ENCODE data around the gene POU2AF2. TPM values are rescaled to one million over a fixed set of nuclear protein-coding genes. Genes with fewer than 3 reads are reported as not detected.
A peak's percentile ranks its signal among the peaks of the same experiment; 100 is the strongest.

The POU2AF2 gene
- polyA plus RNA-seq, 2 of the 4 experiments (the other 2 are of a cell fraction), result not detected

DNA sequence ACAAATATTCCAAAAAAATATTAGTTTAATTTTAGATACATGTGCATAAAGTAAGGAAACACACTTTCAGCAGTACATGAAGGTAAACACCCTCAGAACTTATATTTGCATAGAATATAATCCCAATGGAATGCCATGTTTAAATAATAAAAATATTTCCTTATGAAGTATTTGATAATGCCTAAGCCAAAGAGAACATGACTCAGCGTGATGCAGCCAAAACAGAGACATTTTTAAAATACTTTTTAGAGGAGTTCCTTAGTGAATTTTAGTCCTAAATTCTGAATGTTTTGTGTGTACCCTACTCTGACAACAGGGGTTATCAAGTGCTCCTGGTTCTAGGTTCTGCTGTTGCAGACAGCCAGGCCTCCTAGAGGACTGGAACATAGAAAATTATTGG is 39.1 kb upstream of the POU2AF2 start:
- WGBS (ENCODE audit: missing lambda C conversion rate), result 4% methylated on average over 1 of the region's 1 CpG
- no peak for TF ChIP-seq CTCF (IDR thresholded peaks at IDR 0.05)
- TF ChIP-seq PBX3 (IDR thresholded peaks at IDR 0.05), result no peak
- 0 out of 2 replicates have a peak, but pooled peaks have one; percentile 33 for TF ChIP-seq NFE2L2 (conservative IDR thresholded peaks at IDR 0.05; ENCODE audit: low read length)
- TF ChIP-seq EP300 (IDR thresholded peaks at IDR 0.05), result no peak
- TF ChIP-seq KDM5A (IDR thresholded peaks at IDR 0.05), result no peak
- TF ChIP-seq CEBPB (IDR thresholded peaks at IDR 0.05), result no peak
- TF ChIP-seq FOSL2 (IDR thresholded peaks at IDR 0.05), result no peak
- peak; percentile 14; the same call in 1 of the 2 replicates for TF ChIP-seq FOSL2 (CRISPR knock-in tag; IDR thresholded peaks at IDR 0.05)
- peak; percentile 9 for TF ChIP-seq MAFK (IDR thresholded peaks at IDR 0.05; ENCODE audit: partially characterized antibody)
- no peak for TF ChIP-seq RFX5 (IDR thresholded peaks at IDR 0.05)
- no peaks in the 10 kb centered on the region for H3K9me3 ChIP-seq
- H3K4me3 ChIP-seq, result no peak overlapping the region
- H3K4me2 ChIP-seq, result peak overlapping the region; percentile 45
- ChIA-PET POLR2A (no interaction called here), CTCF (no interaction called here)
- H3K4me1 ChIP-seq, result peaks cover 17% of the 10 kb centered on the region
- DNase-seq (ENCODE audit: low read depth in 1 of 2, low spot score in 1 of 2) (peak; percentile 8 to 48), ATAC-seq (peak; percentile 30 to 86; a peak in 3 of 6 replicates), FAIRE-seq (no peak)
- peak overlapping the region; percentile 71 to 75 for H3K27ac ChIP-seq

- DNase-seq (ENCODE audit: low read depth in 1 of 2, low spot score in 1 of 2) (no peak), ATAC-seq (no peak), FAIRE-seq (no peak)
- Histone ChIP-seq H3K4me2 (no peak overlapping the region; the same call in 2 of the 3 replicates), H3K4me1 (peaks cover 17% of the 10 kb centered on the region), H3K27ac (peak overlapping the region; percentile 71 to 75), H3K9me3 (no peaks in the 10 kb centered on the region), H3K4me3 (no peak overlapping the region)
- WGBS (ENCODE audit: missing lambda C conversion rate), result 100% methylated on average over 2 of the region's 2 CpGs
- ChIA-PET CTCF (no interaction called here), POLR2A (no interaction called here)
- TF ChIP-seq RARB (CRISPR knock-in tag; IDR thresholded peaks at IDR 0.05) (no peak), CBX8 (IDR thresholded peaks at IDR 0.05) (no peak), BCL3 (IDR thresholded peaks at IDR 0.05) (no peak), POLR2A (IDR thresholded peaks at IDR 0.05; ENCODE audit: low read length) (no peak), HOXA7 (CRISPR knock-in tag; IDR thresholded peaks at IDR 0.05) (no peak), CHD4 (IDR thresholded peaks at IDR 0.05; ENCODE audit: borderline replicate concordance) (no peak), SMC3 (IDR thresholded peaks at IDR 0.05) (no peak), HEYL (CRISPR knock-in tag; IDR thresholded peaks at IDR 0.05) (no peak), PBX3 (IDR thresholded peaks at IDR 0.05) (no peak), RFX5 (IDR thresholded peaks at IDR 0.05) (no peak), POLR2AphosphoS2 (conservative IDR thresholded peaks at IDR 0.05; ENCODE audit: low read length) (no peak), JUN (IDR thresholded peaks at IDR 0.05) (no peak), BHLHE40 (IDR thresholded peaks at IDR 0.05; ENCODE audit: low read depth, low read length) (no peak)
- TF ChIP-seq, protein P1, sequence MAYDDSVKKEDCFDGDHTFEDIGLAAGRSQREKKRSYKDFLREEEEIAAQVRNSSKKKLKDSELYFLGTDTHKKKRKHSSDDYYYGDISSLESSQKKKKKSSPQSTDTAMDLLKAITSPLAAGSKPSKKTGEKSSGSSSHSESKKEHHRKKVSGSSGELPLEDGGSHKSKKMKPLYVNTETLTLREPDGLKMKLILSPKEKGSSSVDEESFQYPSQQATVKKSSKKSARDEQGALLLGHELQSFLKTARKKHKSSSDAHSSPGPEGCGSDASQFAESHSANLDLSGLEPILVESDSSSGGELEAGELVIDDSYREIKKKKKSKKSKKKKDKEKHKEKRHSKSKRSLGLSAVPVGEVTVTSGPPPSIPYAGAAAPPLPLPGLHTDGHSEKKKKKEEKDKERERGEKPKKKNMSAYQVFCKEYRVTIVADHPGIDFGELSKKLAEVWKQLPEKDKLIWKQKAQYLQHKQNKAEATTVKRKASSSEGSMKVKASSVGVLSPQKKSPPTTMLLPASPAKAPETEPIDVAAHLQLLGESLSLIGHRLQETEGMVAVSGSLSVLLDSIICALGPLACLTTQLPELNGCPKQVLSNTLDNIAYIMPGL (CRISPR knock-in tag; IDR thresholded peaks at IDR 0.05; ENCODE audit: borderline replicate concordance), result no peak
- TF ChIP-seq, protein P2, sequence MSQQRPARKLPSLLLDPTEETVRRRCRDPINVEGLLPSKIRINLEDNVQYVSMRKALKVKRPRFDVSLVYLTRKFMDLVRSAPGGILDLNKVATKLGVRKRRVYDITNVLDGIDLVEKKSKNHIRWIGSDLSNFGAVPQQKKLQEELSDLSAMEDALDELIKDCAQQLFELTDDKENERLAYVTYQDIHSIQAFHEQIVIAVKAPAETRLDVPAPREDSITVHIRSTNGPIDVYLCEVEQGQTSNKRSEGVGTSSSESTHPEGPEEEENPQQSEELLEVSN (IDR thresholded peaks at IDR 0.05; ENCODE audit: borderline replicate concordance, low read depth), result no peak
Measured at GRCh38 chr11:111207213-111207612, 38.3 kb upstream of the POU2AF2 start.
